GM23248 (cell line): Measurements from ENCODE around the gene PPP1R3F. TPM values are rescaled to one million over a fixed set of nuclear protein-coding genes. Genes with fewer than 3 reads are reported as not detected.

Source experiments
- DNase-seq: peaks from one replicate; pipeline ENCODE4 v3.0.0-alpha.2; 2015
- H2AFZ ChIP-seq: fragments of 200-600 bp; sonication (generic); 2 replicates; pipeline ENCODE4 v1.6.1; 2016; ENCODE audit warnings: antibody characterized with exemption
- H3F3A ChIP-seq: fragments of 200-600 bp; sonication (generic); 2 replicates; pipeline ENCODE4 v1.6.1; 2016; ENCODE audit warnings: mild to moderate bottlenecking, antibody characterized with exemption, mixed run types; ENCODE audit not compliant: insufficient read depth
- H3K27ac ChIP-seq: fragments of 200-600 bp; sonication (generic); 2 replicates; pipeline ENCODE4 v1.5.1; 2016; ENCODE audit warnings: mild to moderate bottlenecking
- H3K27me3 ChIP-seq: fragments of 200-600 bp; sonication (generic); replicated peaks from 2 replicates; pipeline ENCODE4 v1.6.1; 2016; ENCODE audit warnings: mild to moderate bottlenecking; ENCODE audit not compliant: insufficient read depth
- H3K36me3 ChIP-seq: fragments of 200-600 bp; sonication (generic); 2 replicates; pipeline ENCODE4 v1.6.1; 2016; ENCODE audit warnings: low read depth, mild to moderate bottlenecking
- H3K4me1 ChIP-seq: fragments of 200-600 bp; sonication (generic); 2 replicates; pipeline ENCODE4 v1.6.1; 2016; ENCODE audit warnings: mild to moderate bottlenecking; ENCODE audit not compliant: insufficient read depth
- H3K4me2 ChIP-seq: fragments of 200-600 bp; sonication (generic); one replicate; pipeline ENCODE4 v1.6.1; 2016; ENCODE audit warnings: mild to moderate bottlenecking; ENCODE audit not compliant: unreplicated experiment
- H3K4me3 ChIP-seq: fragments of 200-600 bp; sonication (generic); 2 replicates; pipeline ENCODE4 v1.5.1; 2016; ENCODE audit warnings: mild to moderate bottlenecking
- H3K79me2 ChIP-seq: fragments of 200-600 bp; sonication (generic); 2 replicates; pipeline ENCODE4 v1.6.1; 2016; ENCODE audit warnings: mild to moderate bottlenecking; ENCODE audit not compliant: insufficient read depth
- H3K9ac ChIP-seq: fragments of 200-600 bp; sonication (generic); 2 replicates; pipeline ENCODE4 v1.6.1; 2016; ENCODE audit warnings: mild to moderate bottlenecking
- H3K9me2 ChIP-seq: fragments of 200-600 bp; sonication (generic); 2 replicates; pipeline ENCODE4 v1.6.1; 2016; ENCODE audit warnings: mixed run types, mild to moderate bottlenecking, moderate library complexity; ENCODE audit not compliant: insufficient read depth
- H3K9me3 ChIP-seq: fragments of 200-600 bp; sonication (generic); one replicate; pipeline ENCODE4 v1.6.1; 2017; ENCODE audit warnings: low read depth
- H4K20me1 ChIP-seq: fragments of 200-600 bp; sonication (generic); 2 replicates; pipeline ENCODE4 v1.6.0; 2016; ENCODE audit not compliant: insufficient read depth
- EZH2 ChIP-seq: fragments of 200-600 bp; sonication (generic); IDR thresholded peaks from 2 replicates; pipeline ENCODE4 v1.6.1; 2018; ENCODE audit warnings: antibody characterized with exemption, mild to moderate bottlenecking; ENCODE audit not compliant: insufficient read depth, poor library complexity, severe bottlenecking
- EZH2phosphoT487 ChIP-seq: fragments of 200-600 bp; sonication (generic); IDR thresholded peaks from 2 replicates; pipeline ENCODE4 v1.6.1; 2018; ENCODE audit warnings: antibody characterized with exemption, moderate library complexity, mild to moderate bottlenecking, low read depth; ENCODE audit not compliant: insufficient read depth
- WGBS, 2 experiments: methylation state at CpG; one replicate each; pipeline ENCODE4 v1.1.6; 2015 to 2017; ENCODE audit warnings: low lambda C conversion rate in 2 of 2, low coverage in 1 of 2; ENCODE audit errors: missing lambda C conversion rate in 2 of 2; 5-methylcytosine and 5-hydroxymethylcytosine counted together
- in situ Hi-C: fragments of 300-500 bp; cut with MboI; formaldehyde crosslinking; loops from 2 replicates; pipeline ENCODE4 v1.15.0; 2020
- polyA plus RNA-seq: library from polyadenylated mRNA; unstranded; fragments of >200 nt; fragmentation: Nextera tagmentation; extraction: Ambion mirVana; gene quantifications from 2 replicates; pipeline ENCODE4 v1.2.1, GENCODE V29; 2016
- total RNA-seq: library from RNA; depleted of rRNA; stranded (reverse); fragments of >200 nt; shearing (Covaris generic); gene quantifications from 2 replicates; pipeline ENCODE4 v1.2.3, GENCODE V29; 2014

Gene PPP1R3F
- total and polyA plus RNA-seq, 2 experiments from 2014 or later = 4.4 to 10.6 TPM

- no peak overlapping the region for H3K9ac ChIP-seq
- 80 to 94% methylated on average over 1 to 2 of the region's 2 CpGs for WGBS, 2 experiments
- H3K27ac ChIP-seq = no peak overlapping the region
- no peaks in the 10 kb centered on the region for H3K27me3 ChIP-seq
- no peak overlapping the region for H3K4me3 ChIP-seq
- no peaks in the 10 kb centered on the region for H4K20me1 ChIP-seq
- H3K9me3 ChIP-seq = no peaks in the 10 kb centered on the region
- no peaks in the 10 kb centered on the region for H3K9me2 ChIP-seq
- no peaks in the 10 kb centered on the region for H3K36me3 ChIP-seq
- in situ Hi-C loops = no loop called here
- H3K4me1 ChIP-seq = peaks cover 6% of the 10 kb centered on the region; the same call in 1 of the 2 replicates
- TF ChIP-seq EZH2 = no peak
- no peak for TF ChIP-seq EZH2phosphoT487
- H2AFZ ChIP-seq = no peak overlapping the region
- no peak for DNase-seq
- no peaks in the 10 kb centered on the region for H3F3A ChIP-seq
- peaks cover 36% of the 10 kb centered on the region for H3K79me2 ChIP-seq
- no peak overlapping the region for H3K4me2 ChIP-seq
These were observed 1.7 kb downstream of the PPP1R3F start for GRCh38 chrX:49271341-49271740.

- peaks cover 6% of the 10 kb centered on the region; the same call in 1 of the 2 replicates for H3K4me1 ChIP-seq
- no peak overlapping the region for H3K4me3 ChIP-seq
- no peak overlapping the region for H3K27ac ChIP-seq
- in situ Hi-C loops = no loop called here
- TF ChIP-seq EZH2 (no peak), EZH2phosphoT487 (no peak)
- H3K79me2 ChIP-seq = peaks cover 36% of the 10 kb centered on the region
- WGBS, 2 experiments = 53 to 56% methylated on average over 6 of the region's 6 CpGs
- H3K4me2 ChIP-seq = no peak overlapping the region
- no peaks in the 10 kb centered on the region for H3K27me3 ChIP-seq
- H4K20me1 ChIP-seq = no peaks in the 10 kb centered on the region
- no peaks in the 10 kb centered on the region for H3K36me3 ChIP-seq
- no peaks in the 10 kb centered on the region for H3K9me3 ChIP-seq
- H3F3A ChIP-seq = no peaks in the 10 kb centered on the region
- H2AFZ ChIP-seq = no peak overlapping the region
- DNase-seq = no peak
- no peak overlapping the region for H3K9ac ChIP-seq
- no peaks in the 10 kb centered on the region for H3K9me2 ChIP-seq
These were observed 2.8 kb downstream of the PPP1R3F start for GRCh38 chrX:49272421-49272820.

- no peak overlapping the region for H3K4me2 ChIP-seq
- no peak overlapping the region for H3K27ac ChIP-seq
- no peaks in the 10 kb centered on the region for H3K27me3 ChIP-seq
- no peaks in the 10 kb centered on the region for H3K36me3 ChIP-seq
- no peak overlapping the region for H3K9ac ChIP-seq
- in situ Hi-C loops = no loop called here
- 73 to 77% methylated on average over 8 of the region's 8 CpGs for WGBS, 2 experiments
- no peaks in the 10 kb centered on the region for H4K20me1 ChIP-seq
- H3F3A ChIP-seq = no peaks in the 10 kb centered on the region
- H3K4me3 ChIP-seq = no peak overlapping the region
- DNase-seq = no peak
- H2AFZ ChIP-seq = no peak overlapping the region
- peaks cover 6% of the 10 kb centered on the region; the same call in 1 of the 2 replicates for H3K4me1 ChIP-seq
- no peaks in the 10 kb centered on the region for H3K9me3 ChIP-seq
- no peak for TF ChIP-seq EZH2phosphoT487
- no peaks in the 10 kb centered on the region for H3K9me2 ChIP-seq
- peaks cover 36% of the 10 kb centered on the region for H3K79me2 ChIP-seq
These were observed 3.7 kb downstream of the PPP1R3F start for GRCh38 chrX:49273181-49273727.

- Histone ChIP-seq H2AFZ (no peak overlapping the region), H3K36me3 (no peaks in the 10 kb centered on the region), H3K4me3 (no peak overlapping the region), H3K9me2 (no peaks in the 10 kb centered on the region), H3K4me2 (no peak overlapping the region), H3K79me2 (peaks cover 25% of the 10 kb centered on the region), H3K27ac (no peak overlapping the region), H3K4me1 (no peaks in the 10 kb centered on the region), H3F3A (no peaks in the 10 kb centered on the region), H3K9me3 (no peaks in the 10 kb centered on the region), H4K20me1 (no peaks in the 10 kb centered on the region), H3K9ac (no peak overlapping the region), H3K27me3 (no peaks in the 10 kb centered on the region)
- DNase-seq = no peak
- 69 to 87% methylated on average over 1 of the region's 1 CpG for WGBS, 2 experiments
- no peak for TF ChIP-seq EZH2
- no peak for TF ChIP-seq EZH2phosphoT487
- in situ Hi-C loops = no loop called here
These were observed 6.6 kb downstream of the PPP1R3F start for GRCh38 chrX:49276207-49276606.
